ENCODE results near the gene GAS2L1.

DNA sequence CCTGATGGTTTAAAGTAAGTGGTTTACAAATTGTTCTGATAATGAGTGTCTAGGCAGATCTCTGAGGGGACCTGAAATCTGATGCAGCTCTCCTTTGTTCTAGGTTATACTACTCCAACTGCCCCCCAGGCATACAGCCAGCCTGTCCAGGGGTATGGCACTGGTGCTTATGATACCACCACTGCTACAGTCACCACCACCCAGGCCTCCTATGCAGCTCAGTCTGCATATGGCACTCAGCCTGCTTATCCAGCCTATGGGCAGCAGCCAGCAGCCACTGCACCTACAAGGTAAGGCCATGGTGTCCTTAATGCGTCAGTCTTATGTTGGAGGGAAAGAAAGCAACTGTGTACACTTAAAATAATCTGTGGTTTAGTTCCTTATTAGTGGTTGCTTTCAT lies 28.5 kb upstream of the GAS2L1 start:
- TF ChIP-seq, protein P1, sequence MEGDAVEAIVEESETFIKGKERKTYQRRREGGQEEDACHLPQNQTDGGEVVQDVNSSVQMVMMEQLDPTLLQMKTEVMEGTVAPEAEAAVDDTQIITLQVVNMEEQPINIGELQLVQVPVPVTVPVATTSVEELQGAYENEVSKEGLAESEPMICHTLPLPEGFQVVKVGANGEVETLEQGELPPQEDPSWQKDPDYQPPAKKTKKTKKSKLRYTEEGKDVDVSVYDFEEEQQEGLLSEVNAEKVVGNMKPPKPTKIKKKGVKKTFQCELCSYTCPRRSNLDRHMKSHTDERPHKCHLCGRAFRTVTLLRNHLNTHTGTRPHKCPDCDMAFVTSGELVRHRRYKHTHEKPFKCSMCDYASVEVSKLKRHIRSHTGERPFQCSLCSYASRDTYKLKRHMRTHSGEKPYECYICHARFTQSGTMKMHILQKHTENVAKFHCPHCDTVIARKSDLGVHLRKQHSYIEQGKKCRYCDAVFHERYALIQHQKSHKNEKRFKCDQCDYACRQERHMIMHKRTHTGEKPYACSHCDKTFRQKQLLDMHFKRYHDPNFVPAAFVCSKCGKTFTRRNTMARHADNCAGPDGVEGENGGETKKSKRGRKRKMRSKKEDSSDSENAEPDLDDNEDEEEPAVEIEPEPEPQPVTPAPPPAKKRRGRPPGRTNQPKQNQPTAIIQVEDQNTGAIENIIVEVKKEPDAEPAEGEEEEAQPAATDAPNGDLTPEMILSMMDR (IDR thresholded peaks at IDR 0.05): no peak
- TF ChIP-seq SIN3A (IDR thresholded peaks at IDR 0.05; ENCODE audit: borderline replicate concordance, insufficient read depth, low read depth, low read length) (no peak), TCF7L2 (IDR thresholded peaks at IDR 0.05; ENCODE audit: low read depth, low read length) (no peak)
